ENCODE measurements around the gene ARHGEF1.

ARHGEF1 gene

DNA sequence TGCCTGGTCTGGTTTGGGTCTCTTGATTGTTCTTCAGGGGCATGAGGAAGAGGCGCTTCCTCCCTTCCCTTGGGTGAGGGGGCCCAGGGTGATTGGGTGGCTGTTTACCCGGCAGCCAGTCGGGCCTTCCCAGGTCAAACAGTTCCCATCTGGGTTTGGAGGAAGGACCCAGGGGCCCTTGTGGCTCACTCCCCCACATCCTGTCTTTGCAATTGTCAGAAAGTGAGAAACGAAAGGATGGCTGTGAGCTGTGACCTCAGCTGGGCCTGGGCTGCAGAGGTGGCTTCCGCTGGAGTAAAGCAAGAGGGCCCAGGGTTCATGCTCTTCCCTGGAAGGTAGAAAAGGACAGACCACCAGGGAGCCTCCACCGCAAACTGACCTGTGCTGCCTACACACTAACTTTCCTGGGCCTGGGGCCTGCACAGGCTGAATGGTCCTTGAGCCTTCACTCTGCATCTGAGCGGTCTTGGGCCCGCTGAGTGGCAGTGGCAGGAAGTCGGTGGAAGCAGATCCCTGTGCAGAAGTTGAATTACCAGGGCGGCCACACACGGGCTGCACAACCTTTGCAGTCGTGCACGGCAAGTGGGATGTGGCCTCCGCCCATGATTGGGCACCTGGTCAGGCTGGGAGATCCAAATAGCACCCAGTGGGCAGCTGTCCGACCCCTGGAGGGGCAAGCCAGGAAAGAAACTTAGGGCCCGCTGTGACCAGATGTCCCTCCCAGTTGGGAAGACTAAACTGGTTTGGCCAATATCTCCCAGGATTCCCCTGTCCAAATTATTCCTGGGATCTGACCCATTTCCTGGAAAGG lies 11.2 kb upstream of the ARHGEF1 start (continued):
- TF ChIP-seq, protein P1, sequence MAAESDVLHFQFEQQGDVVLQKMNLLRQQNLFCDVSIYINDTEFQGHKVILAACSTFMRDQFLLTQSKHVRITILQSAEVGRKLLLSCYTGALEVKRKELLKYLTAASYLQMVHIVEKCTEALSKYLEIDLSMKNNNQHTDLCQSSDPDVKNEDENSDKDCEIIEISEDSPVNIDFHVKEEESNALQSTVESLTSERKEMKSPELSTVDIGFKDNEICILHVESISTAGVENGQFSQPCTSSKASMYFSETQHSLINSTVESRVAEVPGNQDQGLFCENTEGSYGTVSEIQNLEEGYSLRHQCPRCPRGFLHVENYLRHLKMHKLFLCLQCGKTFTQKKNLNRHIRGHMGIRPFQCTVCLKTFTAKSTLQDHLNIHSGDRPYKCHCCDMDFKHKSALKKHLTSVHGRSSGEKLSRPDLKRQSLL (tag by site-specific recombination; IDR thresholded peaks at IDR 0.05) = 0 out of 2 replicates have a peak, but pooled peaks have one; percentile 3
- TF ChIP-seq ZNF555 (tag by site-specific recombination; conservative IDR thresholded peaks at IDR 0.05) = no peak
- peak; percentile 60; the same call in 1 of the 2 replicates for TF ChIP-seq ZFP37 (tag by site-specific recombination; IDR thresholded peaks at IDR 0.05)
- no peak for TF ChIP-seq ZNF785 (tag by site-specific recombination; IDR thresholded peaks at IDR 0.05)
- TF ChIP-seq ZSCAN23 (tag by site-specific recombination; IDR thresholded peaks at IDR 0.05) = no peak
- TF ChIP-seq ZNF114 (tag by site-specific recombination; IDR thresholded peaks at IDR 0.05) = no peak
- TF ChIP-seq ZNF670 (tag by site-specific recombination; IDR thresholded peaks at IDR 0.05; ENCODE audit: low read depth) = no peak
- no peak for TF ChIP-seq ZNF76 (tag by site-specific recombination; IDR thresholded peaks at IDR 0.05; ENCODE audit: borderline replicate concordance, low read depth)

DNA sequence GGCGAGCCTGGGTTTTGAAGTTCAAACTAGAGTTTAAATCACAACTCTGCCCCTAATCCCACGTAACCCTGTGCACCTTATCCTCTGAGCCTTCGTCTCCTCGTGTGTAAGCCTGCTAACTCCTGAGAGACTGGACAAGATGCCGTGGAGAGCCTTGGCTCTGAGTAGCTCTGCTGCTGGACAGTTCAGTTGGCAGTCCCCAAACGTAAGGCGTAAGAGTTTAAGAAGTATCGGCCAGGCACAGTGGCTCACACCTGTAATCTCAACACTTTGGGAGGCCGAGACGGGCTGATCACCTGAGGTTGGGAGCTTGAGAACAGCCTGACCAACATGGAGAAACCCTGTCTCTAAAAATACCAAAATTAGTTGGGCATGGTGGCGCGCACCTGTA lies 10.6 kb upstream of the ARHGEF1 start:
- ChIA-PET POLR2A (interaction anchor here (1.2 to 7.2 kb wide), 12 partner anchors 9 to 163 kb away, joined by 3 to 118 read pairs (median 8); partner anchors contain the start of genes ARHGEF1, RABAC1 and RPS19), CTCF (interaction anchor here (0.7 to 5.9 kb wide), 19 partner anchors 9 to 162 kb away, joined by 3 to 73 read pairs (median 5); partner anchors contain the start of genes RABAC1 and RPS19)
- Histone ChIP-seq H3K4me3 (ENCODE audit: low read depth, low read length) (no peak overlapping the region), H3K4me1 (ENCODE audit: control insufficient read depth, insufficient read depth, low read length) (no peaks in the 10 kb centered on the region; the same call in 1 of the 2 replicates), H3K9me3 (ENCODE audit: control insufficient read depth, insufficient read depth, low read depth, low read length) (no peaks in the 10 kb centered on the region), H3K27ac (ENCODE audit: extremely low read depth, low read depth, low read length) (peak overlapping the region; percentile 51), H3K36me3 (ENCODE audit: control insufficient read depth in 2 of 2, insufficient read depth in 1 of 2, low read length in 2 of 2) (peaks cover 41 to 50% of the 10 kb centered on the region in 2 experiments)
- TF ChIP-seq ZNF335 (tag by site-specific recombination; conservative IDR thresholded peaks at IDR 0.05) = no peak
- TF ChIP-seq ZNF768 (tag by site-specific recombination; IDR thresholded peaks at IDR 0.05) = peak; percentile 2; the same call in 1 of the 2 replicates
- TF ChIP-seq, protein P2, sequence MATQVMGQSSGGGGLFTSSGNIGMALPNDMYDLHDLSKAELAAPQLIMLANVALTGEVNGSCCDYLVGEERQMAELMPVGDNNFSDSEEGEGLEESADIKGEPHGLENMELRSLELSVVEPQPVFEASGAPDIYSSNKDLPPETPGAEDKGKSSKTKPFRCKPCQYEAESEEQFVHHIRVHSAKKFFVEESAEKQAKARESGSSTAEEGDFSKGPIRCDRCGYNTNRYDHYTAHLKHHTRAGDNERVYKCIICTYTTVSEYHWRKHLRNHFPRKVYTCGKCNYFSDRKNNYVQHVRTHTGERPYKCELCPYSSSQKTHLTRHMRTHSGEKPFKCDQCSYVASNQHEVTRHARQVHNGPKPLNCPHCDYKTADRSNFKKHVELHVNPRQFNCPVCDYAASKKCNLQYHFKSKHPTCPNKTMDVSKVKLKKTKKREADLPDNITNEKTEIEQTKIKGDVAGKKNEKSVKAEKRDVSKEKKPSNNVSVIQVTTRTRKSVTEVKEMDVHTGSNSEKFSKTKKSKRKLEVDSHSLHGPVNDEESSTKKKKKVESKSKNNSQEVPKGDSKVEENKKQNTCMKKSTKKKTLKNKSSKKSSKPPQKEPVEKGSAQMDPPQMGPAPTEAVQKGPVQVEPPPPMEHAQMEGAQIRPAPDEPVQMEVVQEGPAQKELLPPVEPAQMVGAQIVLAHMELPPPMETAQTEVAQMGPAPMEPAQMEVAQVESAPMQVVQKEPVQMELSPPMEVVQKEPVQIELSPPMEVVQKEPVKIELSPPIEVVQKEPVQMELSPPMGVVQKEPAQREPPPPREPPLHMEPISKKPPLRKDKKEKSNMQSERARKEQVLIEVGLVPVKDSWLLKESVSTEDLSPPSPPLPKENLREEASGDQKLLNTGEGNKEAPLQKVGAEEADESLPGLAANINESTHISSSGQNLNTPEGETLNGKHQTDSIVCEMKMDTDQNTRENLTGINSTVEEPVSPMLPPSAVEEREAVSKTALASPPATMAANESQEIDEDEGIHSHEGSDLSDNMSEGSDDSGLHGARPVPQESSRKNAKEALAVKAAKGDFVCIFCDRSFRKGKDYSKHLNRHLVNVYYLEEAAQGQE (tag by site-specific recombination; IDR thresholded peaks at IDR 0.05) = peak; percentile 66
- TF ChIP-seq, protein P3, sequence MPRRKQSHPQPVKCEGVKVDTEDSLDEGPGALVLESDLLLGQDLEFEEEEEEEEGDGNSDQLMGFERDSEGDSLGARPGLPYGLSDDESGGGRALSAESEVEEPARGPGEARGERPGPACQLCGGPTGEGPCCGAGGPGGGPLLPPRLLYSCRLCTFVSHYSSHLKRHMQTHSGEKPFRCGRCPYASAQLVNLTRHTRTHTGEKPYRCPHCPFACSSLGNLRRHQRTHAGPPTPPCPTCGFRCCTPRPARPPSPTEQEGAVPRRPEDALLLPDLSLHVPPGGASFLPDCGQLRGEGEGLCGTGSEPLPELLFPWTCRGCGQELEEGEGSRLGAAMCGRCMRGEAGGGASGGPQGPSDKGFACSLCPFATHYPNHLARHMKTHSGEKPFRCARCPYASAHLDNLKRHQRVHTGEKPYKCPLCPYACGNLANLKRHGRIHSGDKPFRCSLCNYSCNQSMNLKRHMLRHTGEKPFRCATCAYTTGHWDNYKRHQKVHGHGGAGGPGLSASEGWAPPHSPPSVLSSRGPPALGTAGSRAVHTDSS (tag by site-specific recombination; IDR thresholded peaks at IDR 0.05) = peak; percentile 53; the same call in 1 of the 2 replicates
- TF ChIP-seq, protein P4, sequence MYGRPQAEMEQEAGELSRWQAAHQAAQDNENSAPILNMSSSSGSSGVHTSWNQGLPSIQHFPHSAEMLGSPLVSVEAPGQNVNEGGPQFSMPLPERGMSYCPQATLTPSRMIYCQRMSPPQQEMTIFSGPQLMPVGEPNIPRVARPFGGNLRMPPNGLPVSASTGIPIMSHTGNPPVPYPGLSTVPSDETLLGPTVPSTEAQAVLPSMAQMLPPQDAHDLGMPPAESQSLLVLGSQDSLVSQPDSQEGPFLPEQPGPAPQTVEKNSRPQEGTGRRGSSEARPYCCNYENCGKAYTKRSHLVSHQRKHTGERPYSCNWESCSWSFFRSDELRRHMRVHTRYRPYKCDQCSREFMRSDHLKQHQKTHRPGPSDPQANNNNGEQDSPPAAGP (tag by site-specific recombination; IDR thresholded peaks at IDR 0.05) = 0 out of 2 replicates have a peak, but pooled peaks have one; percentile 21
- no peak for TF ChIP-seq ZNF621 (tag by site-specific recombination; IDR thresholded peaks at IDR 0.05)
- TF ChIP-seq, protein P5, sequence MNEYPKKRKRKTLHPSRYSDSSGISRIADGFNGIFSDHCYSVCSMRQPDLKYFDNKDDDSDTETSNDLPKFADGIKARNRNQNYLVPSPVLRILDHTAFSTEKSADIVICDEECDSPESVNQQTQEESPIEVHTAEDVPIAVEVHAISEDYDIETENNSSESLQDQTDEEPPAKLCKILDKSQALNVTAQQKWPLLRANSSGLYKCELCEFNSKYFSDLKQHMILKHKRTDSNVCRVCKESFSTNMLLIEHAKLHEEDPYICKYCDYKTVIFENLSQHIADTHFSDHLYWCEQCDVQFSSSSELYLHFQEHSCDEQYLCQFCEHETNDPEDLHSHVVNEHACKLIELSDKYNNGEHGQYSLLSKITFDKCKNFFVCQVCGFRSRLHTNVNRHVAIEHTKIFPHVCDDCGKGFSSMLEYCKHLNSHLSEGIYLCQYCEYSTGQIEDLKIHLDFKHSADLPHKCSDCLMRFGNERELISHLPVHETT (tag by site-specific recombination; IDR thresholded peaks at IDR 0.05) = 0 out of 2 replicates have a peak, but pooled peaks have one; percentile 48
- TF ChIP-seq, protein P6, sequence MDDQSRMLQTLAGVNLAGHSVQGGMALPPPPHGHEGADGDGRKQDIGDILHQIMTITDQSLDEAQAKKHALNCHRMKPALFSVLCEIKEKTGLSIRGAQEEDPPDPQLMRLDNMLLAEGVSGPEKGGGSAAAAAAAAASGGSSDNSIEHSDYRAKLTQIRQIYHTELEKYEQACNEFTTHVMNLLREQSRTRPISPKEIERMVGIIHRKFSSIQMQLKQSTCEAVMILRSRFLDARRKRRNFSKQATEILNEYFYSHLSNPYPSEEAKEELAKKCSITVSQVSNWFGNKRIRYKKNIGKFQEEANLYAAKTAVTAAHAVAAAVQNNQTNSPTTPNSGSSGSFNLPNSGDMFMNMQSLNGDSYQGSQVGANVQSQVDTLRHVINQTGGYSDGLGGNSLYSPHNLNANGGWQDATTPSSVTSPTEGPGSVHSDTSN (CRISPR knock-in tag; IDR thresholded peaks at IDR 0.05) = no peak
- TF ChIP-seq, protein P7, sequence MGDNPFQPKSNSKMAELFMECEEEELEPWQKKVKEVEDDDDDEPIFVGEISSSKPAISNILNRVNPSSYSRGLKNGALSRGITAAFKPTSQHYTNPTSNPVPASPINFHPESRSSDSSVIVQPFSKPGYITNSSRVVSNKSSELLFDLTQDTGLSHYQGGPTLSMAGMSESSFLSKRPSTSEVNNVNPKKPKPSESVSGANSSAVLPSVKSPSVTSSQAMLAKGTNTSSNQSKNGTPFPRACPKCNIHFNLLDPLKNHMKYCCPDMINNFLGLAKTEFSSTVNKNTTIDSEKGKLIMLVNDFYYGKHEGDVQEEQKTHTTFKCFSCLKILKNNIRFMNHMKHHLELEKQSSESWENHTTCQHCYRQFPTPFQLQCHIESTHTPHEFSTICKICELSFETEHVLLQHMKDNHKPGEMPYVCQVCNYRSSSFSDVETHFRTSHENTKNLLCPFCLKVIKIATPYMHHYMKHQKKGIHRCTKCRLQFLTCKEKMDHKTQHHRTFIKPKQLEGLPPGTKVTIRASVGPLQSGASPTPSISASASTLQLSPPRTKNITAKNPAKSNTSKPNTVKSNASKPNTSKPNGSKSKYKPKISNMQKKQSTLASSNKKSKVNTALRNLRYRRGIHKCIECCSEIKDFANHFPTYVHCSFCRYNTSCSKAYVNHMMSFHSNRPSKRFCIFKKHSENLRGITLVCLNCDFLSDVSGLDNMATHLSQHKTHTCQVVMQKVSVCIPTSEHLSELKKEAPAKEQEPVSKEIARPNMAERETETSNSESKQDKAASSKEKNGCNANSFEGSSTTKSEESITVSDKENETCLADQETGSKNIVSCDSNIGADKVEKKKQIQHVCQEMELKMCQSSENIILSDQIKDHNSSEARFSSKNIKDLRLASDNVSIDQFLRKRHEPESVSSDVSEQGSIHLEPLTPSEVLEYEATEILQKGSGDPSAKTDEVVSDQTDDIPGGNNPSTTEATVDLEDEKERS (tag by site-specific recombination; IDR thresholded peaks at IDR 0.05) = 0 out of 2 replicates have a peak, but pooled peaks have one; percentile 44
- peak; percentile 94 for TF ChIP-seq ZFP3 (tag by site-specific recombination; IDR thresholded peaks at IDR 0.05; ENCODE audit: low read depth)
- 0 out of 2 replicates have a peak, but pooled peaks have one; percentile 14 for TF ChIP-seq KLF10 (tag by site-specific recombination; IDR thresholded peaks at IDR 0.05)
